SH-SY5Y (cell line): Measurements from ENCODE around the gene RBM6.

Experiments
- GATA2 ChIP-seq: IDR thresholded peaks from 2 replicates; pipeline ENCODE4 v1.6.1; 2011; ENCODE audit warnings: mild to moderate bottlenecking, low read depth, low read length
- GATA3 ChIP-seq: IDR thresholded peaks from 2 replicates; pipeline ENCODE4 v1.6.1; 2011; ENCODE audit warnings: low read depth, mild to moderate bottlenecking, low read length, moderate library complexity

DNA sequence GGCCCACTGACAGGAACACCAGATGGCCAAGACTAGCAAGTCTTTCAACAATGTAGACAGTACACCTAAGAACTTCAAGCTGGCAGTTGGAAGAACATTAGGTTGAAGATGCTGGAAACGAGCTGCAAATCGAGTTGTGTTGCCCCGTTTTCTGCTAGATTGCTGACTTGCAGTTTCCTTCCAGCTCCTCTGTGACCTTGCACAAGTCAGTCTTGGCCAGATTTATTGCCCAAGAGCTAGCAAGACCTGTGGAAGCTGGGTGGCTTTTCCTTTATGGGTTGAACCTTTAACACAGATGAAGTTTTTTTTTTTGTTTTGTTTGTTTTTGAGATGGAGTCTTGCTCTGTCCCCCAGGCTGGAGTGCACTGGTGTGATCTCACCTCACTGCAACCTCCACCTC is 2.9 kb upstream of the RBM6 start:
- no peak for TF ChIP-seq GATA2
- no peak for TF ChIP-seq GATA3
